Tibial artery (tissue), 4 donors: ENCODE data around the gene RIN3.

Experiments used
- DNase-seq, 2 donors: peaks; one replicate each; pipeline ENCODE4 v3.0.0-alpha.2; 2019
- H3K27ac ChIP-seq, 2 donors: fragments of 200-600 bp; sonication (generic) in 1 of 2; 1 replicate in 1 of 2; 2 replicates in 1 of 2; pipeline ENCODE4 v1.5.1; 2018 to 2019; ENCODE audit warnings: mild to moderate bottlenecking in 1 of 2
- H3K27me3 ChIP-seq, 2 donors: fragments of 200-600 bp; sonication (generic) in 1 of 2; one replicate each; pipeline versions ENCODE4 v1.5.1 to v1.6.0; 2016 to 2019
- H3K36me3 ChIP-seq, 3 donors: fragments of 200-600 bp; sonication (generic) in 2 of 3; one replicate each; pipeline ENCODE4 v1.5.1; 2016 to 2019; ENCODE audit warnings: mild to moderate bottlenecking in 2 of 3
- H3K4me1 ChIP-seq, 4 donors: fragments of 200-600 bp; sonication (generic) in 2 of 4; 1 replicate in 3 of 4; 2 replicates in 1 of 4; pipeline ENCODE4 v1.5.1; 2016 to 2019
- H3K4me3 ChIP-seq, 2 donors: fragments of 200-600 bp; sonication (generic) in 1 of 2; 1 replicate in 1 of 2; 2 replicates in 1 of 2; pipeline ENCODE4 v1.5.1; 2018 to 2019; ENCODE audit warnings: mild to moderate bottlenecking in 2 of 2
- H3K9me3 ChIP-seq, 3 donors: fragments of 200-600 bp; sonication (generic) in 1 of 3; one replicate each; pipeline ENCODE4 v1.5.1; 2016 to 2019
- CTCF ChIP-seq, 2 experiments: fragments of 200-600 bp in 1 of 2; fragments of 450-650 bp in 1 of 2; IDR thresholded peaks; one replicate each; pipeline ENCODE4 v1.5.1; 2017 to 2019; ENCODE audit warnings: antibody characterized with exemption in 2 of 2, mild to moderate bottlenecking in 1 of 2, moderate library complexity in 1 of 2
- intact Hi-C: fragments of 100-400 bp; cut with DNase I; formaldehyde crosslinking; loops from one replicate; pipeline ENCODE4 v1.15.0; 2023; ENCODE audit warnings: low total_unique reads

The RIN3 gene

DNA sequence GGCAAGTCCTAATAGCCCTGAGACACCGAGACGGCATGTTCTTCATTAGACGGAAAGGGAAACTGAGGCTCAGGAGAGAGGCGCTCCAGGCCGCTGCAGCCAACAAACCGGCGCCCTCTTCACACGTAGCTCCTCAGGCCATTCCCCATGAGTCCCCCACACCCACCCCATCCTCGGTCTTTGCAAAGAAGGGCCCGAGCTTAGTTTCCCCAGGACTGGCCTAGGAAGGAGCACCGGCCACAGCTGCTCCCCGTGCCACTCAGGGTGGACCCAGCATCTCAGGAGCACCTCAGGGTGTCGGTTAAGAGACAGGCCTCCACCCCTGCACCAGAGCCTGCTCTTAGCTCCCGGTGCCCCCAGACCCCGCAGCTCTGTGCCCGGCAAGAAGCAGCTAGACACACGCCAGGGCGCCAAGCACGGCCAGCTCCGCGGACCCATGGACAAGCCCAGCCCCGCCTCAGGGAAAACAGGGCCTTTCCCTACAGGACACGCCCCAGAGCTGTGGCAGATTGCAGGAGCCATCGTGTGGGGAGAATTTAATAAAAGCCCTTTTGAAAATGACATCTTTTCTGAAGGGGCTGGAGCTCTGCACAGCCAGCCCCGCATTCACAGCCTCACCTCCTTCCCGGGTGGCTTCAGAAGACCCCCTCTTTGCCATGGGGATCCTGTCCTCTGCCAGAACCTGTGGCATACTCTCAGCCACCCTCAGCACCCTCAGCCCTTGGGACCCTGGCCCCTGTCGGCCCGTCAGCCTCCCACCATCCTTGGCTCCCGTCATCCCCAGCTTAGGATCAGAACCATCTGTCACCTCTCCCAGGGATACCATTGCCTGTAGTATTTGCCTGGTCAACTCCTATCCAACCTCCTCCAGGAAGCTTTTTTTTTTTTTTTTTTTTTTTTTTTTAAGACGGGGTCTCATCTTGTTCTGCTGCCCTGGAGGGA lies 175.1 kb downstream of the RIN3 start:
- H3K27me3 ChIP-seq: no peaks in the 10 kb centered on the region
- peaks cover 0 to 14% (median 9%) of the 10 kb centered on the region in 3 donors for H3K36me3 ChIP-seq
- peak overlapping the region; percentile 53 to 61 for H3K4me3 ChIP-seq
- intact Hi-C loops: loop anchor here (10.0 kb wide), 2 partner anchors 74 to 554 kb away; no protein-coding TSS in a partner anchor
- no peaks in the 10 kb centered on the region for H3K9me3 ChIP-seq
- H3K27ac ChIP-seq: peak overlapping the region in 1 of 2 donors; percentile 61
- H3K4me1 ChIP-seq: peaks cover 0 to 27% (median 24%) of the 10 kb centered on the region in 4 donors
- TF ChIP-seq CTCF (IDR thresholded peaks at IDR 0.05): no peak
- DNase-seq: no peak

- TF ChIP-seq CTCF (IDR thresholded peaks at IDR 0.05): peak in 1 of 2 experiments; percentile 23
- no peak overlapping the region for H3K27ac ChIP-seq
- H3K36me3 ChIP-seq: peaks cover 0 to 6% (median 3%) of the 10 kb centered on the region in 3 donors
- DNase-seq: no peak
- peaks cover 0 to 27% (median 24%) of the 10 kb centered on the region in 4 donors for H3K4me1 ChIP-seq
- no peak overlapping the region for H3K4me3 ChIP-seq
- no peaks in the 10 kb centered on the region for H3K9me3 ChIP-seq
- no peaks in the 10 kb centered on the region for H3K27me3 ChIP-seq
- intact Hi-C loops: no loop called here
Observed at GRCh38 chr14:92690171-92691011, 176.8 kb downstream of the RIN3 start.

DNA sequence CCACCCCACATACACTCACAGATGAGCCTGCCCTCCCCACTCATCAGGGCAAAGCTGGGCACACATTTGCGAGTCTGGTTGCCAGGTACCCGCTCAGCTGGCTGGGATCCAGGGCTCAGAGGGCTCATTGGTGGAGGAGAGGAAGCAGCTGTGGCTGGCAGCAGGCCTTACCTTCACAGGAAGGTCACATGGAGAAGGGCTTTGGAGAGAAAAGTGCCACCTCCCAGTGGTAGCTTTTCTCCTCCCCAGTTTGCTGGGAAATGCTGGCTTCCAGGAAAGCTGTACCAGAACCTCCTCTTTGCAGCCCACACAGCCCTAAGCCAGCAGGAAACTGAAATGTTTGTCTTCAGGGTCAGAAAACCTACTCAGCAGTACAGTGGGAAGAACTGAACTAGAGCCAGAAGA lies 179.2 kb downstream of the RIN3 start:
- no peak overlapping the region for H3K27ac ChIP-seq
- TF ChIP-seq CTCF (IDR thresholded peaks at IDR 0.05): no peak
- H3K27me3 ChIP-seq: no peaks in the 10 kb centered on the region
- intact Hi-C loops: no loop called here
- H3K36me3 ChIP-seq: no peaks in the 10 kb centered on the region
- H3K4me3 ChIP-seq: no peak overlapping the region
- H3K4me1 ChIP-seq: peaks cover 0 to 13% (median 8%) of the 10 kb centered on the region in 4 donors
- DNase-seq: peak; percentile 59 to 72
- no peaks in the 10 kb centered on the region for H3K9me3 ChIP-seq

DNA sequence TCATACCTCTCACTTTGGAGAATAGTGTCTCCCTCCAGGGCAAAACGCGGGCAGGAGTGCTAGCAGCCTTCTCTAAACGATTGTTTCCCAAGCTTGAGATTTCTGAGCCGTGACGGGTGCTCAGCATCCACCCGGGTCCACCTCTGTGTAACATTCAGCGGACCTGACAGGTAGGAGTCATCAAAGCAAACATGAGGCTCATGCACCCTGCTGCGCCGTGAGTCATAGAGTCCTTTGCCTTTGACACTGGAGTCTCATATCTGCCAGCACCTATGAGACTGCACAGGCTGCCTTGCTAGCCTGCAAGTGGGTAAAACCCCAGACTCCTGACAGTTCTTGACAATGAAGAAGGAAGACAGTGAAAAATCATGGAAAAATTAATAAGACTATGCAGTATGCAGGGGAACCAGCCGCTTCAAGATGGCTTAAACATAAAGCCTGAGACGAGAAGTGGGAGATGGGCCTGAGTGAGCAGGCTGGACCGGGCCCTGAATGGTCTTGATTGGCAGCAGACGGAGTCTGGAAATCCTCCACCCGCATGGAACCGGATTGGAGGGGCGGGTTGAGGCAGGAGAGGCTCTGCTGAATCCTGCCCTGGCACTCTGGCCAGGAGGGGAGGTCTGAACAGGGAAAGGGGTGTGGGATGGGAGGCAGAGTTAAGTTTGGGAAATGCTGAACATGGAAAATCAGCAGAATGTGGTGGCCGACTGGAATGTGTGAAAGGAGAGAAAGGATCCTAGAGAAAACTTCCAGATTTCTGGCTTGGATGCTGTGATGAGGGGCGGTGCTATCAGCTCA lies 180.6 kb downstream of the RIN3 start:
- Histone ChIP-seq H3K4me3 (no peak overlapping the region), H3K27me3 (no peaks in the 10 kb centered on the region), H3K4me1 (peaks cover 0 to 11% (median 7%) of the 10 kb centered on the region in 4 donors), H3K27ac (no peak overlapping the region), H3K9me3 (no peaks in the 10 kb centered on the region), H3K36me3 (no peaks in the 10 kb centered on the region)
- intact Hi-C loops: no loop called here
- no peak for TF ChIP-seq CTCF (IDR thresholded peaks at IDR 0.05)
- no peak for DNase-seq

DNA sequence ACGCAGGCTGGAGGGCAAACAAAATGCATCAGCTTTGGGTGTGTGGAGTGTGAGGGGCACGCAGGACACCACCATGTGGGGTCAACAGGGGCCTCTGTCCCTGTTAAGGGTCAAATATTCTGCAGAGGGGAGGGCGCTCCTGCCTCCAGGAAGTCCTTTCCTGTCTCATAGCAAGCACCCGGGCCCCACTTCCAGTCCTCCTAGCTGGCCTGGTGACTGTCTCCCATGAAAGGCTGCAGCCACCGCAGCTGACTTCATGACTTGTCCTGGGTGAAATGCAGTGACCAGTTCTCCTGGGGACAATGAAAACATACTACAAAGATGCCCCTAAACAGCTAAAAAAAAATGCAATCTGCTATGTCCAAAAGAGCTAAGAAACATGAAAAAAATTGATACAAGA lies 181.2 kb downstream of the RIN3 start:
- Histone ChIP-seq H3K4me3 (no peak overlapping the region), H3K36me3 (no peaks in the 10 kb centered on the region), H3K9me3 (no peaks in the 10 kb centered on the region), H3K27ac (no peak overlapping the region), H3K27me3 (no peaks in the 10 kb centered on the region), H3K4me1 (peaks cover 0 to 11% (median 7%) of the 10 kb centered on the region in 4 donors)
- intact Hi-C loops: no loop called here
- no peak for TF ChIP-seq CTCF (IDR thresholded peaks at IDR 0.05)
- no peak for DNase-seq
